Adrenal gland (tissue), 12 donors: ENCODE results near the gene SYNM. TPM values are rescaled to one million over a fixed set of nuclear protein-coding genes. Genes with fewer than 3 reads are reported as not detected.
"Not testable (repeated sequence)": the region's sequence is repeated elsewhere in the genome, so short reads cannot be mapped to it uniquely, and the experiment has no call there.

Source experiments
- DNase-seq, 7 donors: peaks; one replicate each; pipeline ENCODE4 v3.0.0-alpha.2; 2019 to 2020
- H3K27ac ChIP-seq, 5 donors: fragments of 200-600 bp; sonication (generic) in 4 of 5; 1 replicate in 3 of 5; 2 replicates in 2 of 5; pipeline versions ENCODE4 v1.5.1 to v1.8.0; 2016 to 2020; ENCODE audit warnings: mild to moderate bottlenecking in 1 of 5
- H3K27me3 ChIP-seq: fragments of 200-600 bp; 2 replicates; pipeline ENCODE4 v1.8.0; 2021
- H3K36me3 ChIP-seq, 2 donors: fragments of 200-600 bp; replicated peaks in 1 of 2; 1 replicate in 1 of 2; 2 replicates in 1 of 2; pipeline versions ENCODE4 v1.5.1 to v1.8.0; 2018 to 2022
- H3K4me1 ChIP-seq, 2 donors: fragments of 200-600 bp; replicated peaks in 1 of 2; 1 replicate in 1 of 2; 2 replicates in 1 of 2; pipeline versions ENCODE4 v1.5.1 to v1.8.0; 2018 to 2021
- H3K4me3 ChIP-seq, 4 donors: fragments of 200-600 bp; sonication (generic) in 3 of 4; one replicate each; pipeline ENCODE4 v1.5.1; 2016 to 2018
- H3K9me3 ChIP-seq, 3 donors: fragments of 200-600 bp; sonication (generic) in 1 of 3; replicated peaks in 1 of 3; 1 replicate in 2 of 3; 2 replicates in 1 of 3; pipeline versions ENCODE4 v1.5.1 to v1.8.0; 2016 to 2021
- POLR2A ChIP-seq, 2 donors: fragments of 450-650 bp; IDR thresholded peaks; one replicate each; pipeline ENCODE4 v1.6.1; 2017; ENCODE audit warnings: antibody characterized with exemption in 2 of 2, mild to moderate bottlenecking in 2 of 2, moderate library complexity in 1 of 2
- WGBS, 4 donors: extraction: QIAGEN DNeasy Blood & Tissue Kit in 2 of 4; methylation state at CpG; one replicate each; pipeline versions ENCODE4 v1.1.5 to v1.1.7; 2013 to 2017; 5-methylcytosine and 5-hydroxymethylcytosine counted together
- intact Hi-C, 2 donors: fragments of 100-400 bp; cut with DNase I; formaldehyde crosslinking; loops; one replicate each; pipeline versions ENCODE4 v1.14.1 to v1.15.0; 2022 to 2023
- polyA plus RNA-seq, 3 donors: library from polyadenylated mRNA; stranded (reverse); fragments of 200-250 nt in 2 of 3; fragments of 350-450 nt in 1 of 3; fragmentation: Illumina TruSeq in 1 of 3; extraction: RNeasy Lipid Tissue Mini Kit (QIAGEN cat#74804) in 1 of 3; gene quantifications; one replicate each; pipeline ENCODE4 v1.2.3, GENCODE V29; 2013 to 2014
- total RNA-seq, 9 donors: library from RNA; depleted of rRNA in 4 of 9; stranded (reverse); fragments of >200 nt in 4 of 9; fragments of 120-200 nt in 1 of 9; fragmentation: NEBNext Ultra II Directional in 1 of 9; extraction: Animal tissue kit (Norgen Biotek cat#: 25700) in 1 of 9; gene quantifications; one replicate each; pipeline versions ENCODE4 v1.1.0 to v1.2.4, GENCODE V29; 2013 to 2023
- TF ChIP-seq, protein P1 (sequence below), 6 experiments: fragments of 450-650 bp in 4 of 6; fragments of 200-600 bp in 2 of 6; sonication (generic) in 1 of 6; IDR thresholded peaks; 1 replicate in 5 of 6; 2 replicates in 1 of 6; pipeline versions ENCODE4 v1.5.1 to v1.8.0; 2016 to 2021; ENCODE audit warnings: antibody characterized with exemption in 6 of 6, mild to moderate bottlenecking in 2 of 6, moderate library complexity in 1 of 6
- donor health status: healthy with polysubstance abuse.
- donor health status: Bipolar disorder and iron deficiency.
- donor health status: DM: yes; HTN: yes; CAD: no.
- donor health status: DM: no; HTN: no; CAD: no.
- donor health status: DM: no; HTN: no; CAD: no.
- donor health status: DM: yes; HTN: yes; CAD: no.

SYNM gene
- total and polyA plus RNA-seq, 12 donors, result 9.3 to 44.6 (median 33.2) TPM

DNA sequence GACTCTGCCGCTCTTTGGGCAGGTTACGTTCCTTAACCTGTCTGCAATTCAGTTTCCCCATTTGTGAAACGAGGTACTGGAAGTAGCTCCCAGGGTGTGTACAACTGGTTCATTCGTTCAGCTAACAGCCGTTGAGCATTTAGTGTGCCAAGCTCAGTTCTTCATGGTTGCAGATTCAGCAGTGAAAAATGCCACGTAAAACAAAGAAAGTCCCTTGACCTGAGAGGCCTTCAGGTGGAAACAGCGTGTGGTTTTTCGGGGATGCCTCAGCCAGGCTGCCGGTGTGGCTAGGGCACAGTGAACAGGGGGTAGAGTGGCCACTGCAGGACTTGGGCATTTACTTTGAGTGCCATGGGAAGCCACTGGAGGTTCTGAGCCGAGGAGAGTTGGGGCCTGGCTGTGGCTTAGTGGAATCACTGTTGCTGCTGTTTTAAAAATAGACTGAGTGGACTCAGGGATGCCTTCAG lies 4.7 kb downstream of the SYNM start:
- Histone ChIP-seq H3K9me3 (no peaks in the 10 kb centered on the region), H3K27me3 (no peaks in the 10 kb centered on the region), H3K4me1 (peaks cover 16 to 52% of the 10 kb centered on the region in 2 donors), H3K36me3 (peaks cover 0 to 7% of the 10 kb centered on the region in 2 donors), H3K27ac (peak overlapping the region in 1 of 5 donors; percentile 17), H3K4me3 (no peak overlapping the region)
- TF ChIP-seq POLR2A (IDR thresholded peaks at IDR 0.05), result no peak
- TF ChIP-seq, protein P1, sequence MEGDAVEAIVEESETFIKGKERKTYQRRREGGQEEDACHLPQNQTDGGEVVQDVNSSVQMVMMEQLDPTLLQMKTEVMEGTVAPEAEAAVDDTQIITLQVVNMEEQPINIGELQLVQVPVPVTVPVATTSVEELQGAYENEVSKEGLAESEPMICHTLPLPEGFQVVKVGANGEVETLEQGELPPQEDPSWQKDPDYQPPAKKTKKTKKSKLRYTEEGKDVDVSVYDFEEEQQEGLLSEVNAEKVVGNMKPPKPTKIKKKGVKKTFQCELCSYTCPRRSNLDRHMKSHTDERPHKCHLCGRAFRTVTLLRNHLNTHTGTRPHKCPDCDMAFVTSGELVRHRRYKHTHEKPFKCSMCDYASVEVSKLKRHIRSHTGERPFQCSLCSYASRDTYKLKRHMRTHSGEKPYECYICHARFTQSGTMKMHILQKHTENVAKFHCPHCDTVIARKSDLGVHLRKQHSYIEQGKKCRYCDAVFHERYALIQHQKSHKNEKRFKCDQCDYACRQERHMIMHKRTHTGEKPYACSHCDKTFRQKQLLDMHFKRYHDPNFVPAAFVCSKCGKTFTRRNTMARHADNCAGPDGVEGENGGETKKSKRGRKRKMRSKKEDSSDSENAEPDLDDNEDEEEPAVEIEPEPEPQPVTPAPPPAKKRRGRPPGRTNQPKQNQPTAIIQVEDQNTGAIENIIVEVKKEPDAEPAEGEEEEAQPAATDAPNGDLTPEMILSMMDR (IDR thresholded peaks at IDR 0.05), result no peak
- no peak for DNase-seq
- intact Hi-C loops, result loop anchor here in 1 of 2 donors (5.0 kb wide), 1 partner anchor 103 kb away; no protein-coding TSS in a partner anchor
- 90 to 94% (median 93%) methylated on average over 10 of the region's 10 CpGs for WGBS, 4 donors

DNA sequence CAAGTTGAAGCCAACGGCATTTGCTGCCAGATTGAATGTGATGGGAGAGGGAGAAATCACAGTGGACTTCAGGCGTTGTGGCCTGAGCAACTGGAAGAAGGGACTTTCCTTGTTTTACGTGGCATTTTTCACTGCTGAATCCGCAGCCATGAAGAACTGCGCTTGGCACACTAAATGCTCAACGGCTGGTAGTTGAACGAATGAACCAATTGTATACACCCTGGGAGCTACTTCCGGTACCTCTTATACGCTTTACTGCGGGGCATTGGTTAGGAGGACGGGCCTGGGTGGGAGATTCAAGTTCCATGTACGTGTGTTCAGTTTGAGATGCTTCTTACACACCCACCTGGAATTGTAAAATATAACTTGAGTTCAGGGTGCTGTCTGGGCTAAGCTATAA lies 5.2 kb downstream of the SYNM start:
- H3K27ac ChIP-seq, result peak overlapping the region in 1 of 5 donors; percentile 17
- no peak overlapping the region for H3K4me3 ChIP-seq
- peaks cover 0 to 7% of the 10 kb centered on the region in 2 donors for H3K36me3 ChIP-seq
- H3K9me3 ChIP-seq, result no peaks in the 10 kb centered on the region
- H3K27me3 ChIP-seq, result no peaks in the 10 kb centered on the region
- WGBS, 4 donors, result 87 to 95% (median 92%) methylated on average over 11 to 12 of the region's 12 CpGs
- intact Hi-C loops, result no loop called here
- H3K4me1 ChIP-seq, result peaks cover 16 to 54% of the 10 kb centered on the region in 2 donors
- DNase-seq, result no peak
- no peak for TF ChIP-seq POLR2A (IDR thresholded peaks at IDR 0.05)
- TF ChIP-seq, protein P1 (IDR thresholded peaks at IDR 0.05), result no peak

DNA sequence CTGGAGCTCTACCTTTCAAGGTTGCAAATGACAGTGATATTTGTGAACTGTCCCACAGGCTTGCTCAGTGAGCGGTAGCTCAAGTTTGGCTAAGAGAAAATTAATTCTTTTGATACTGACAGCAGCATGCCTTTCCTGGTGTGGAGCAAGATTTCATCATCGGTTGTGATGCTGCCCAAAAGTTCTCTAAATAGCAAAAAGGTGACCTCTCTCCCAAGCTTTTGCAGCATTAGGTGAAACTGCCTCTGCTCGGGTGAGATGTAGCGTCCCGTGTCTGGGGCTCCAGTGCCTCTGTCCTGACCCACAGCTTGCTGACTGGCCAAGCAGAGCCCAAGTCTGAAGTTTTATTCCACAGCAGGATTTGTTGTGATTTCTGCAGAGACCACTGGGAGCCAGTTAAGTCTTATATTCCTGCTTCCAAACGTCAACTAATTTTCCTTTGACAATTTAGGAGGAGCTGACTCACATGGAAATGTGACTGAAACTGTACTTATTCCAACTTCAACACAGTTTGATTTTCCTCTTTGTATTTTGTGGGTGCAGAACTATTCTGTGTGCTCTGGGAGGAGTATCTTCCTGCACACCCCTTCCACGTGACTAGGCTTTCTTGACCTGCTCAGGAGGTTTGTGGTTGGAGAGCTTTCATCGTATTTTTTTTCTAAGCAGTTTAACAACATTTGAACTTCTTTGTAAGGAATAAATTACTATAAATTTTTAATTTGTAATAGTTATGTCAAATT lies 5.9 kb downstream of the SYNM start:
- Histone ChIP-seq H3K4me1 (peaks cover 16 to 53% of the 10 kb centered on the region in 2 donors), H3K27ac (no peak overlapping the region)
- WGBS, 4 donors, result 57 to 60% (median 58%) methylated on average over 8 of the region's 8 CpGs

DNA sequence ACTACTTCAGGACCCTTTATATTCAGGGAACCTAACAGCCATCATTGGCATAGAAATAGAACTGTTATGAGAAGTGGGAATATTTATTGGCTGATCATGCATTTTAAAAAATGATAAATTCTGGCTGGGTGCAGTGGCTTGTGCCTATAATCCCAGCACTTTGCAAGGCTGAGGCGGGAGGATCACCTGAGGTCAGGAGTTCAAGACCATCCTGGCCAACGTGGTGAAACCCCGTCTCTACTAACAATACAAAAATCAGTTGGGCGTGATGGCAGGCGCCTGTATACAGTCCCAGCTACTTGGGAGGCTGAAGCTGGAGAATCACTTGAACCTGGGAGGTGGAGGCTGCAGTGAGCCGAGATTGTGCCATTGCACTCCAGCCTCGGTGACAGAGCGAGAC lies 6.8 kb downstream of the SYNM start:
- H3K27ac ChIP-seq, H3K27me3 ChIP-seq, H3K36me3 ChIP-seq, H3K9me3 ChIP-seq, H3K4me3 ChIP-seq, intact Hi-C loops, DNase-seq: not testable (repeated sequence)
- WGBS, 4 donors, result 87 to 90% (median 90%) methylated on average over 8 of the region's 8 CpGs
- peaks cover 7 to 44% of the 10 kb centered on the region in 2 donors for H3K4me1 ChIP-seq

More for the DNA sequence above, 5.9 kb downstream of the SYNM start:
- TF ChIP-seq POLR2A (IDR thresholded peaks at IDR 0.05), result no peak
- TF ChIP-seq, protein P1 (IDR thresholded peaks at IDR 0.05), result no peak
- DNase-seq, result no peak
- H3K36me3 ChIP-seq, result peaks cover 0 to 7% of the 10 kb centered on the region in 2 donors
- H3K27me3 ChIP-seq, result no peaks in the 10 kb centered on the region
- H3K9me3 ChIP-seq, result no peaks in the 10 kb centered on the region
- H3K4me3 ChIP-seq, result no peak overlapping the region
- intact Hi-C loops, result no loop called here
